T47D (cell line): ENCODE data around the gene FBXW7.

Experiments
- DNase-seq, 2 experiments: peaks; one replicate each; pipeline versions ENCODE4 v3.0.0 to v3.0.0-alpha.2; 2011 to 2012; ENCODE audit warnings: low read depth in 1 of 2, low spot score in 1 of 2
- JUND ChIP-seq: IDR thresholded peaks from 2 replicates; pipeline ENCODE4 v1.6.1; 2012; ENCODE audit warnings: low read depth
- in situ Hi-C: cut with HindIII; loops from 2 replicates; pipeline ENCODE4 v1.10.0; 2016; ENCODE audit warnings: low sequenced_read_pairs, low pct_unique_long_range_greater_than_20kb

Gene FBXW7

DNA sequence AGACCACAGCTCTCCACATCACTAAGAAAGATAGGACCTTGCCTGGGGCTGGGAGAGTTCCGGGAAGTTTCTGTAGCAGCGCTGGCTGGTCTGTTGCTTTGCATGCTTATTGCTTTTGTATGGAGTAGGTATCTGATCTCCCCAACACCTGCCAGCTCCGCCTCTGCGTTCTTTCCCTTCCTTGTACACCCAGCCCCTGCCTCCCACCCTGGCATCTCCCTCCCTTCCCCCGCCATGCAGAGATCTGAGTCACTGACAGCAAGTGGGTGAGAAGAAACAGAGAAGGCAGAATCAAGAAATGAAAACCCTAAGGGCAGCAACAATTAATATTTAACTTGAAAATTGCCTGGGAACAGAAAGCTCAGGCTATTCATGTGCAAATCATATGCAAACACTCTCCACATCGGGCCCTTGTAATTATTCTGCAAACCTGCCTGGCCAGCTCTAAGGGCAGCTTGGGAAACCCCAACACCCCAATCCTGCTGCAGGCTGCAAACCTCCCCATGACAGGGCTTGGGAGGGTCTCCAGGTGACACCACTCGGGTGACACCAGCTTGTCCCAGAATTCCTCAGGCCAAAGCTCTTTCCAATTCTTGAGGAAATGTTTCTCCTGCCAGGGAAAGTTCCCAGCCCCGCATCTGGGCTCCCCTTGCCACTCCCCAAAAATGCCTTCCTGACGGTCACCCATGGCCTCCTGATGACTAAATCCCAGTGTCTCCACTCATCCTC lies 257.2 kb downstream of the FBXW7 start:
- in situ Hi-C loops, result no loop called here
- DNase-seq, result peak in 1 of 2 experiments; percentile 60
- TF ChIP-seq JUND, result no peak

DNA sequence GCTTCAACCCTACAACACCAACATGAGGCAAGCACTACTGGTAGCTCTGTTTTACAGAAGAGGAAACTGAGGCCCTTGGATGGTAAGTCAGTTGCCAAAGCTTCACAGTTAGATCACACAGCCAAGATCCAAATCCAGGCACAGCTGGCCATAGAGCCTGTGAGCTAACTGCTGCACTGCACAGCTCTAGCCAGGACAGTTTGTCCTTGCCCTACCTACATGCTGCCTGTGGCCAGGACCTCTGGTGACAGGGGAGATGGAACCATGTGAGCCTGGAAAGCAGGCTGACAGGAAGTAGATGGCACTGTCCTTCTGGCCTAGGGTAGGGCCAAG lies 257.8 kb downstream of the FBXW7 start:
- no peak for TF ChIP-seq JUND
- in situ Hi-C loops, result no loop called here
- DNase-seq, result no peak

DNA sequence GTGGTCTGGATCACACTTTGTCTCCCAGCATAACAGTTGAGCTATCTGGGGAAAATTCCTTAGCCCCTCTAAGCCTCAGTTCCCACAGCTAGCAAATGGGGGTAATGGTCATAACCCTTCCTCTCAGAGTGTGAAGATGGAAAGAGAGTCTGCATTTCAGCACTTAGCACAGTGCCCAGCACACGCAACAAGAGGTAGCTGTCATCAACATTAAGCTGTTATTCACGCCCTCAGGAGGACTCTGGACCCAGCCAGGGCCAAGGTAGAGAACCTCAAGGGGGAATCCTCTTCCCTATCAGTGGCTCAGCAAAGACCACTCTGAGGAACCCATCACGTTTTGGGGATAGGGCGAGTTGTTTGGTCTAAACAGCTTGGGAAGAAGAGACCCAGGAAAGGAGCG lies 258.6 kb downstream of the FBXW7 start:
- TF ChIP-seq JUND, result no peak
- in situ Hi-C loops, result no loop called here
- DNase-seq, result no peak

DNA sequence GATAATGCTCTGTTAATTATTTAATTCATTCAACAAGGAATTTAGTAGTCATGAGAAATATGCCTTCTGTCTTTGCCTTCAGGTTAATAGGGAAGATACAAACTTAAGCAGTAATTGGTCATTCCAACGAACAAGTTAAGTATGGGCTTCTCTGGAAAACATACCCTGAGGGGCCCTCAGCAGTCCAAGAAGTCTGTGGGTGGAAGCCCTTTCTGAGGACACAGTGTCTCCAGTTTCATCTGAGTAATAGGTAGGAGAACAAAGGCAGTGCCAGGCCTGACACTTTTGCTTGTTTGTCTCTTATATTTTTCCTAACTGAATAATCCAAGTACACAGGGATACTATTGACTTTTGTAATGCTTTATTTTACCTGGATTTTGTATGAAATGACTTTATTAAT lies 262.5 kb downstream of the FBXW7 start:
- no peak for TF ChIP-seq JUND
- DNase-seq, result no peak
- in situ Hi-C loops, result no loop called here
